HepG2 (cell line): ENCODE measurements around the gene S1PR5. TPM values are rescaled to one million over a fixed set of nuclear protein-coding genes. Genes with fewer than 3 reads are reported as not detected.
A peak's percentile ranks its signal among the peaks of the same experiment; 100 is the strongest.

Experiments used
- CEBPB ChIP-seq: IDR thresholded peaks from 2 replicates; pipeline ENCODE4 v1.6.1; 2011; ENCODE audit warnings: low read depth, low read length, improper control_type of control experiment, borderline replicate concordance
- CREB1 ChIP-seq, 2 experiments: fragments of 450-650 bp in 1 of 2; IDR thresholded peaks; 2 replicates each; pipeline ENCODE4 v1.6.1; 2016 to 2017; ENCODE audit warnings: control low read depth in 1 of 2, mild to moderate bottlenecking in 1 of 2, missing compliant biosample characterization in 1 of 2, missing genetic modification characterization in 1 of 2
- FIP1L1 ChIP-seq: fragments of 200-400 bp; formaldehyde crosslinking; IDR thresholded peaks from 2 replicates; pipeline ENCODE4 v1.6.1; 2018; ENCODE audit warnings: low read depth, mild to moderate bottlenecking, low read length, moderate library complexity, borderline replicate concordance; ENCODE audit not compliant: insufficient read depth
- HCFC1 ChIP-seq: fragments of 150-350 bp; IDR thresholded peaks from 2 replicates; pipeline ENCODE4 v1.6.1; 2014; ENCODE audit warnings: low read depth, low read length
- HNRNPK ChIP-seq: fragments of 200-400 bp; formaldehyde crosslinking; IDR thresholded peaks from 2 replicates; pipeline ENCODE4 v1.6.1; 2018; ENCODE audit warnings: low read length, low read depth, moderate library complexity, mild to moderate bottlenecking; ENCODE audit not compliant: poor library complexity, severe bottlenecking
- NKX3-1 ChIP-seq: sonication (generic); formaldehyde crosslinking; IDR thresholded peaks from 2 replicates; pipeline ENCODE4 v1.5.0; 2020; ENCODE audit warnings: missing genetic modification reagents
- PITX1 ChIP-seq: sonication (generic); formaldehyde crosslinking; IDR thresholded peaks from 2 replicates; pipeline ENCODE4 v1.5.1; 2020; ENCODE audit warnings: mild to moderate bottlenecking, missing genetic modification reagents
- RAD21 ChIP-seq: fragments of 450-650 bp; formaldehyde crosslinking; IDR thresholded peaks from 2 replicates; pipeline ENCODE4 v1.5.0; 2020; ENCODE audit warnings: mild to moderate bottlenecking
- REST ChIP-seq, 2 experiments: IDR thresholded peaks; 2 replicates each; pipeline ENCODE4 v1.6.1; 2011 to 2012; ENCODE audit warnings: low read length in 2 of 2, borderline replicate concordance in 1 of 2, low read depth in 1 of 2, mild to moderate bottlenecking in 1 of 2, moderate library complexity in 1 of 2
- SP140L ChIP-seq: sonication (generic); formaldehyde crosslinking; IDR thresholded peaks from 2 replicates; pipeline ENCODE4 v1.4.0; 2020; ENCODE audit warnings: missing genetic modification reagents, borderline replicate concordance
- SP4 ChIP-seq: sonication (generic); formaldehyde crosslinking; IDR thresholded peaks from 2 replicates; pipeline ENCODE4 v1.8.1; 2023; ENCODE audit warnings: mild to moderate bottlenecking, missing genetic modification reagents
- SRSF1 ChIP-seq: fragments of 200-400 bp; formaldehyde crosslinking; optimal IDR thresholded peaks from 2 replicates; pipeline ENCODE3; 2017; ENCODE audit warnings: mild to moderate bottlenecking, low read depth, low read length, moderate library complexity
- ZC3H13 ChIP-seq: sonication (generic); formaldehyde crosslinking; IDR thresholded peaks from 2 replicates; pipeline ENCODE4 v1.8.1; 2023; ENCODE audit warnings: mild to moderate bottlenecking, missing genetic modification reagents, moderate library complexity
- ZMYM3 ChIP-seq: sonication (generic); formaldehyde crosslinking; IDR thresholded peaks from 2 replicates; pipeline ENCODE4 v1.5.1; 2020; ENCODE audit warnings: mild to moderate bottlenecking, missing genetic modification reagents
- ZNF160 ChIP-seq: sonication (generic); formaldehyde crosslinking; IDR thresholded peaks from 2 replicates; pipeline ENCODE4 v1.8.0; 2022; ENCODE audit warnings: mild to moderate bottlenecking, inconsistent platforms, missing genetic modification reagents
- ZNF20 ChIP-seq: sonication (generic); formaldehyde crosslinking; IDR thresholded peaks from 2 replicates; pipeline ENCODE4 v1.4.0; 2020; ENCODE audit warnings: mild to moderate bottlenecking, moderate library complexity, missing genetic modification reagents
- ZNF333 ChIP-seq: sonication (generic); formaldehyde crosslinking; IDR thresholded peaks from 2 replicates; pipeline ENCODE4 v1.4.0; 2020; ENCODE audit warnings: mild to moderate bottlenecking, missing genetic modification reagents, borderline replicate concordance
- ZNF335 ChIP-seq: sonication (generic); formaldehyde crosslinking; IDR thresholded peaks from 2 replicates; pipeline ENCODE4 v1.4.0; 2020; ENCODE audit warnings: missing genetic modification reagents
- ZNF33A ChIP-seq: sonication (generic); formaldehyde crosslinking; IDR thresholded peaks from 2 replicates; pipeline ENCODE4 v1.5.1; 2020; ENCODE audit warnings: missing genetic modification reagents, mild to moderate bottlenecking, moderate library complexity, borderline replicate concordance
- ZNF441 ChIP-seq: sonication (generic); formaldehyde crosslinking; IDR thresholded peaks from 2 replicates; pipeline ENCODE4 v1.7.0; 2021; ENCODE audit warnings: missing genetic modification reagents, borderline replicate concordance
- ZNF607 ChIP-seq: sonication (generic); formaldehyde crosslinking; IDR thresholded peaks from 2 replicates; pipeline ENCODE4 v1.5.1; 2020; ENCODE audit warnings: missing genetic modification reagents, mild to moderate bottlenecking, borderline replicate concordance
- ZNF720 ChIP-seq: sonication (generic); formaldehyde crosslinking; IDR thresholded peaks from 2 replicates; pipeline ENCODE4 v1.4.0; 2020; ENCODE audit warnings: missing genetic modification reagents
- ZSCAN22 ChIP-seq: sonication (generic); formaldehyde crosslinking; IDR thresholded peaks from 2 replicates; pipeline ENCODE4 v1.4.0; 2020; ENCODE audit warnings: mild to moderate bottlenecking, missing genetic modification reagents
- ZSCAN31 ChIP-seq: sonication (generic); formaldehyde crosslinking; IDR thresholded peaks from 2 replicates; pipeline ENCODE4 v1.5.0; 2020; ENCODE audit warnings: low read depth, mild to moderate bottlenecking, missing genetic modification reagents
- polyA plus RNA-seq, 8 experiments: library from polyadenylated mRNA; depleted of rRNA in 3 of 8; stranded (reverse) in 7 of 8; unstranded in 1 of 8; fragments of >200 nt; fragmentation: Illumina TruSeq in 4 of 8; extraction: Trizol in 4 of 8; gene quantifications; 2 replicates each; pipeline versions ENCODE4 v1.2.1 to v1.2.3, GENCODE V29; 2011 to 2016; ENCODE audit warnings: low read depth in 4 of 8, missing spikeins in 1 of 8, mixed read lengths in 1 of 8; ENCODE audit not compliant: insufficient read depth in 1 of 8
- total RNA-seq, 5 experiments: library from RNA; depleted of rRNA; stranded (reverse); fragments of >200 nt; fragmentation: Illumina TruSeq; extraction: Trizol; gene quantifications; 2 replicates each; pipeline ENCODE4 v1.2.3, GENCODE V29; 2016; ENCODE audit warnings: low read depth in 1 of 5
- TF ChIP-seq, protein P1 (sequence below): sonication (generic); formaldehyde crosslinking; conservative IDR thresholded peaks from 2 replicates; pipeline ENCODE4 v1.8.0; 2022; ENCODE audit warnings: mild to moderate bottlenecking, moderate library complexity, missing genetic modification reagents

The S1PR5 gene
- total and polyA plus RNA-seq, 2 of the 13 experiments (the other 11 are each of a cell fraction or from before 2014, with no cell fraction given): 0.04 TPM; not detected in 1

- 0 out of 4 replicates have a peak, but pooled peaks of 1 of the 2 experiments have one; percentile 51 for TF ChIP-seq REST (IDR thresholded peaks at IDR 0.05; ENCODE audit: borderline replicate concordance in 1 of 2, low read depth in 1 of 2, low read length in 2 of 2)
- TF ChIP-seq ZNF441 (CRISPR knock-in tag): peak; percentile 94
- TF ChIP-seq, protein P1, sequence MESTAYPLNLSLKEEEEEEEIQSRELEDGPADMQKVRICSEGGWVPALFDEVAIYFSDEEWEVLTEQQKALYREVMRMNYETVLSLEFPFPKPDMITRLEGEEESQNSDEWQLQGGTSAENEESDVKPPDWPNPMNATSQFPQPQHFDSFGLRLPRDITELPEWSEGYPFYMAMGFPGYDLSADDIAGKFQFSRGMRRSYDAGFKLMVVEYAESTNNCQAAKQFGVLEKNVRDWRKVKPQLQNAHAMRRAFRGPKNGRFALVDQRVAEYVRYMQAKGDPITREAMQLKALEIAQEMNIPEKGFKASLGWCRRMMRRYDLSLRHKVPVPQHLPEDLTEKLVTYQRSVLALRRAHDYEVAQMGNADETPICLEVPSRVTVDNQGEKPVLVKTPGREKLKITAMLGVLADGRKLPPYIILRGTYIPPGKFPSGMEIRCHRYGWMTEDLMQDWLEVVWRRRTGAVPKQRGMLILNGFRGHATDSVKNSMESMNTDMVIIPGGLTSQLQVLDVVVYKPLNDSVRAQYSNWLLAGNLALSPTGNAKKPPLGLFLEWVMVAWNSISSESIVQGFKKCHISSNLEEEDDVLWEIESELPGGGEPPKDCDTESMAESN (CRISPR knock-in tag): peak; percentile 69; the same call in 1 of the 2 replicates
- 0 out of 2 replicates have a peak, but pooled peaks have one; percentile 39 for TF ChIP-seq ZNF335 (CRISPR knock-in tag)
- TF ChIP-seq SP4 (CRISPR knock-in tag): peak; percentile 81
- 0 out of 2 replicates have a peak, but pooled peaks have one; percentile 57 for TF ChIP-seq ZSCAN22 (CRISPR knock-in tag)
- no peak; the same call in 1 of the 2 replicates for TF ChIP-seq ZNF20 (CRISPR knock-in tag)
- TF ChIP-seq PITX1: no peak
- TF ChIP-seq HCFC1: peak; percentile 35; the same call in 1 of the 2 replicates
- TF ChIP-seq HNRNPK: peak; percentile 88
- TF ChIP-seq ZNF160 (CRISPR knock-in tag): no peak
- no peak for TF ChIP-seq NKX3-1
- TF ChIP-seq CREB1 (IDR thresholded peaks at IDR 0.05): no peak; the same call in 1 of the 2 replicates
- TF ChIP-seq CREB1 (CRISPR knock-in tag; IDR thresholded peaks at IDR 0.05): no peak
- peak; percentile 80 for TF ChIP-seq ZNF607 (CRISPR knock-in tag)
- no peak for TF ChIP-seq ZNF720
- no peak for TF ChIP-seq ZMYM3 (CRISPR knock-in tag)
- peak; percentile 70; the same call in 1 of the 2 replicates for TF ChIP-seq ZC3H13 (CRISPR knock-in tag)
- peak; percentile 53; the same call in 1 of the 2 replicates for TF ChIP-seq SP140L (CRISPR knock-in tag)
- peak; percentile 9; the same call in 1 of the 2 replicates for TF ChIP-seq CEBPB
- no peak for TF ChIP-seq ZNF33A (CRISPR knock-in tag)
- peak; percentile 9 for TF ChIP-seq SRSF1
- 0 out of 2 replicates have a peak, but pooled peaks have one; percentile 32 for TF ChIP-seq ZNF333 (CRISPR knock-in tag)
- TF ChIP-seq ZSCAN31 (CRISPR knock-in tag): peak; percentile 91
- peak; percentile 18; the same call in 1 of the 2 replicates for TF ChIP-seq RAD21 (CRISPR knock-in tag)
- TF ChIP-seq FIP1L1: no peak
These were observed 14.7 kb downstream of the S1PR5 start (continued) for GRCh38 chr19:10502524-10503001.
